A549 treated with AZD9567 at 1 μM for 4 hours (cell line): ENCODE data around the gene KRTAP3-1. TPM values are rescaled to one million over a fixed set of nuclear protein-coding genes. Genes with fewer than 3 reads are reported as not detected.

ENCODE experiments used
- total RNA-seq: library from RNA; stranded (reverse); fragments of 200-300 nt; extraction: Qiagen RNA extraction; gene quantifications from 5 replicates; pipeline ENCODE4 v1.2.3, GENCODE V29; 2022; ENCODE audit not compliant: insufficient read depth

Gene KRTAP3-1
- total RNA-seq = not detected in 5 replicates

GRCh38 chr17:41008811-41009210 is at the start of gene KRTAP3-1:
TSS of gene KRTAP3-1 (minus strand) at chr17:41009128. CDS start at chr17:41009074, 54 bp downstream.

GRCh38 chr17:41055130-41055529 is 46.2 kb upstream of the KRTAP3-1 start, which contains the start of gene KRTAP2-2:
TSS of gene KRTAP2-2 (minus strand) at chr17:41055230. CDS start at chr17:41055211, 19 bp downstream.

DNA sequence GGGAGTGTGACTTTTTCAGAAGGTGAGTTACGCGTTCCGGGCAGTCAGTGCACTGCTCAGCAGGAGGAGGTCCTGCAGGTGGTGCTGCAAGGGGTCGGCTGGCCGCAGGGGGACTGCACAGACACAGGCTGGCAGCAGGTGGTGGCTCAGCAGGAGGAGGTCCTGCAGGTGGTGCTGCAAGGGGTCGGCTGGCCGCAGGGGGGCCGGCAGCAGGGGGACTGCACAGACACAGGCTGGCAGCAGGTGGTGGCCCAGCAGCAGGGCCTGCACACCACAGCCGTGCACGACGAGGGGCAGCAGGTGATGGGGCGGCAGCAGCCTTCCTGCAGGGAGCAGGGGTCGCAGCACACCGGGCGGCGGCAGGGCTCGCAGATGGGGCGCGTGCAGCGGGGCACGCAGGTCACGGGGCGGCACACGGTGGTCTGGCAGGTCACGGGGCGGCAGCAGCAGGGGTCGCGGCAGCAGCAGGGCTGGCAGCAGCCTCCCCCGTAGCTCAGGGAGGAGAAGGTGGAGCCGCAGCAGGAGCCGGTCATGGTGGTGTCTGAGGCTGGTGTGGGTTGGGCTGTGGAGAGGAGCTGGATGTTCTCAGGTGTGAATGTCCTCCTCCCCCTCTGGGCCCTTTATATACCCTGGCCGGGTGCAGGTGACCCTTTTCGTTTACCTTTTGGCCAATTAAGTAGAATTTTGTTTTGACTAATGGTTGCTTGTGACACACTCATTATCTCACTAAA is 38.0 kb upstream of the KRTAP3-1 start, which contains the start of gene KRTAP2-1:
Gene KRTAP2-1, minus strand, starts transcription at position 582 of the 731 bp plus-strand sequence. Its CDS starts 49 bp downstream, at position 533.

GRCh38 chr17:41040783-41041571 is 32.0 kb upstream of the KRTAP3-1 start, which contains the start of gene KRTAP1-1:
TSS of gene KRTAP1-1 (minus strand) at chr17:41041450. CDS start at chr17:41041397, 53 bp downstream.

GRCh38 chr17:41034346-41034935 is 25.5 kb upstream of the KRTAP3-1 start, which contains the start of gene KRTAP1-3:
TSS of gene KRTAP1-3 (minus strand) at chr17:41034874. CDS start at chr17:41034821, 53 bp downstream.

GRCh38 chr17:41029633-41030245 is 20.8 kb upstream of the KRTAP3-1 start, which contains the start of gene KRTAP1-4:
TSS of gene KRTAP1-4 (minus strand) at chr17:41030195. CDS start at chr17:41030078, 117 bp downstream.

GRCh38 chr17:41026715-41027471 is 18.0 kb upstream of the KRTAP3-1 start, which contains the start of gene KRTAP1-5:
TSS of gene KRTAP1-5 (minus strand) at chr17:41027208. CDS start at chr17:41027155, 53 bp downstream.

DNA sequence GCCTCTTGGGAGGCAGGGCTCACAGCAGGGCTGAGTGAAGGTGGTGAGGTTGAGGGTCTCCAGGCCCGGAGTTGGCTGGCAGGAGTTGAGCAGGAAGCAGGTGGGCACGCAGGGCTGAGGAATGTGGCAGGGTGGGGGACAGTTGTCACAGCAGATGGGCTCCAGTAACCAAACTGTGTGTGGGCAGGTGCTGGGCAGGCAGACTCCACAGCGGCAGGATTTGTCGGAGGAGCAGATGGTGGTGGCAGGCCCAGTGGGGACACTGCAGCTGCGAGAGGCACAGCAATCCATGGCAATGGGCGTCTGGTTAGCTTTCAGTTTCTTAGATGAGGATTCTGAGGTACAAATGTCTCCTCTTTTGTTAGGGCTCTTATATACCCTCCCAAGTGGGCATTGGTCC is 9.4 kb downstream of the KRTAP3-1 start, which contains the start of gene KRTAP3-2:
Gene KRTAP3-2, minus strand, starts transcription at position 344 of the 400 bp plus-strand sequence. Its CDS starts 53 bp downstream, at position 291.

DNA sequence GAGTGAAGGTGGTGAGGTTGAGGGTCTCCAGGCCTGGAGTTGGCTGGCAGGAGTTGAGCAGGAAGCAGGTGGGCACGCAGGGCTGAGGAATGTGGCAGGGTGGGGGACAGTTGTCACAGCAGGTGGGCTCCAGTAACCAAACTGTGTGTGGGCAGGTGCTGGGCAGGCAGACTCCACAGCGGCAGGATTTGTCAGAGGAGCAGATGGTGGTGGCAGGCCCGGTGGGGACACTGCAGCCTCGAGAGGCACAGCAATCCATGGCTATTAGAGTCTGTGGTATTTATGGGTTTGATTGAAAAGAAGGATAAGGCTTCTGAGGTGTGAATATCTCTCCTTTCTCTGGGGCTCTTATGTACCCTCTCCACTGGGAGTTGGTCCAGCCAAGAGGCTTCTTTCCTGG is 15.1 kb downstream of the KRTAP3-1 start, which contains the start of gene KRTAP3-3:
Gene KRTAP3-3, minus strand, starts transcription at position 326 of the 400 bp plus-strand sequence. Its CDS starts 67 bp downstream, at position 259.

GRCh38 chr17:40984226-40984625 is 24.7 kb downstream of the KRTAP3-1 start, which contains the start of gene KRT40:
TSS of gene KRT40 (minus strand) at chr17:40984326. CDS start at chr17:40984273, 53 bp downstream.

DNA sequence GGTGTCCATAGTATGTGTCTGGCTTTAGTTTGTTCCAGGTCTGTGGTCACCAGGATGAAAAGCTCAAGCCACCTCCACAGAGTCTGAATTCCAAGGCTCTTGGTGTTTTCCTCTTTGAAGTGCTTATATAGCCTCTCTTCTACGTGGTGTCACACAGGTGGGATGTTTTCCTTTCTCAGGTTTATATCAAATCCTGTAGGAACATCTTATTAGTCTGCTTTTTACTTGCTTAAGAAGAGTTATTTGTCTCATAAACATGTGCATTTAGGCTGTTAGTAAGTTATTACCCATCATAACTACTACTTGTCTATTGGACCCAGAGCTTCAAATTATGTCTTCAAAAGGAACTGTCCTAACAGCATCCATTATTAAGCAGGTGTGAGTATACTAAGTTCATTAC is 42.1 kb downstream of the KRTAP3-1 start, which contains the start of gene KRT39:
Gene KRT39, minus strand, starts transcription at position 101 of the 400 bp plus-strand sequence. Its CDS starts 92 bp downstream, at position 9.

Other genes starting within 250 kb of the KRTAP3-1 start
- not detected in 5 replicates for gene KRT26, start 236.9 kb downstream of the KRTAP3-1 start, total RNA-seq
- 0.12 TPM in 1 of 5 replicates, not detected in the others for gene KRT27, start 226.6 kb downstream of the KRTAP3-1 start, total RNA-seq
- not detected in 5 replicates for gene KRT28, start 209.2 kb downstream of the KRTAP3-1 start, total RNA-seq
- gene KRT10, start 186.5 kb downstream of the KRTAP3-1 start, total RNA-seq = 51.8 to 115 TPM (median 108 TPM) in 5 replicates
- not detected in 5 replicates for gene KRT12, start 141.9 kb downstream of the KRTAP3-1 start, total RNA-seq
- 0.23 to 0.42 TPM (median 0.35 TPM) in 4 of 5 replicates, not detected in the other for gene KRT20, start 123.9 kb downstream of the KRTAP3-1 start, total RNA-seq
- gene KRT23, start 71.5 kb downstream of the KRTAP3-1 start, total RNA-seq = 0.07 to 0.26 TPM (median 0.07 TPM) in 3 of 5 replicates, not detected in the others
- not detected in 5 replicates for gene KRT39, start 42.2 kb downstream of the KRTAP3-1 start, total RNA-seq
- gene KRT40, start 24.8 kb downstream of the KRTAP3-1 start, total RNA-seq = not detected in 5 replicates
- not detected in 5 replicates for gene KRTAP3-3, start 15.0 kb downstream of the KRTAP3-1 start, total RNA-seq
- gene KRTAP3-2, start 9.2 kb downstream of the KRTAP3-1 start, total RNA-seq = 0.16 to 3.6 TPM (median 0.25 TPM) in 5 replicates
- gene KRTAP1-5, start 18.1 kb upstream of the KRTAP3-1 start, total RNA-seq = not detected in 5 replicates
- gene KRTAP1-4, start 21.1 kb upstream of the KRTAP3-1 start, total RNA-seq = not detected in 5 replicates
- gene KRTAP1-3, start 25.7 kb upstream of the KRTAP3-1 start, total RNA-seq = not detected in 5 replicates
- gene KRTAP1-1, start 32.3 kb upstream of the KRTAP3-1 start, total RNA-seq = not detected in 5 replicates
- gene KRTAP2-1, start 38.2 kb upstream of the KRTAP3-1 start, total RNA-seq = not detected in 5 replicates
- not detected in 5 replicates for gene KRTAP2-2, start 46.1 kb upstream of the KRTAP3-1 start, total RNA-seq
- gene KRTAP2-3, start 51.0 kb upstream of the KRTAP3-1 start, total RNA-seq = 0.09 to 0.19 TPM (median 0.17 TPM) in 4 of 5 replicates, not detected in the other
- gene KRTAP2-4, start 56.8 kb upstream of the KRTAP3-1 start, total RNA-seq = not detected in 5 replicates
- not detected in 5 replicates for gene KRTAP4-7, start 75.0 kb upstream of the KRTAP3-1 start, total RNA-seq
- gene KRTAP4-8, start 89.0 kb upstream of the KRTAP3-1 start, total RNA-seq = not detected in 5 replicates
- gene KRTAP4-16, start 93.1 kb upstream of the KRTAP3-1 start, total RNA-seq = not detected in 5 replicates
- not detected in 5 replicates for gene KRTAP4-9, start 96.3 kb upstream of the KRTAP3-1 start, total RNA-seq
- gene KRTAP4-11, start 109.2 kb upstream of the KRTAP3-1 start, total RNA-seq = not detected in 5 replicates
- gene KRTAP4-12, start 115.1 kb upstream of the KRTAP3-1 start, total RNA-seq = not detected in 5 replicates
- gene KRTAP4-6, start 131.4 kb upstream of the KRTAP3-1 start, total RNA-seq = not detected in 5 replicates
- not detected in 5 replicates for gene KRTAP4-5, start 140.7 kb upstream of the KRTAP3-1 start, total RNA-seq
- gene KRTAP4-4, start 151.6 kb upstream of the KRTAP3-1 start, total RNA-seq = 0.07 TPM in 1 of 5 replicates, not detected in the others
- gene KRTAP4-3, start 159.1 kb upstream of the KRTAP3-1 start, total RNA-seq = not detected in 5 replicates
- not detected in 5 replicates for gene KRTAP4-2, start 169.1 kb upstream of the KRTAP3-1 start, total RNA-seq
- not detected in 5 replicates for gene KRTAP4-1, start 175.8 kb upstream of the KRTAP3-1 start, total RNA-seq
- not detected in 5 replicates for gene KRTAP9-1, start 180.8 kb upstream of the KRTAP3-1 start, total RNA-seq
- not detected in 5 replicates for gene KRTAP9-2, start 217.5 kb upstream of the KRTAP3-1 start, total RNA-seq
- gene KRTAP9-3, start 223.3 kb upstream of the KRTAP3-1 start, total RNA-seq = not detected in 5 replicates
- not detected in 5 replicates for gene KRTAP9-8, start 228.9 kb upstream of the KRTAP3-1 start, total RNA-seq
- not detected in 5 replicates for gene KRTAP9-4, start 240.6 kb upstream of the KRTAP3-1 start, total RNA-seq
- gene KRTAP9-9, start 246.3 kb upstream of the KRTAP3-1 start, total RNA-seq = not detected in 5 replicates